ENCODE measurements around the gene LMNB1.

GRCh38 chr5:126810596-126811380 lies 33.9 kb downstream of the LMNB1 start:
- TF ChIP-seq CTCF (IDR thresholded peaks at IDR 0.05; ENCODE audit: borderline replicate concordance, extremely low read depth, low read length, poor library complexity, severe bottlenecking): no peak
- no peak for TF ChIP-seq EZH2 (IDR thresholded peaks at IDR 0.05; ENCODE audit: borderline replicate concordance, low read depth, low read length, severe bottlenecking)
